ENCODE results near the gene ZNF892.

GRCh38 chr2:95208106-95208505, 785 bp downstream of the ZNF892 start:
- TF ChIP-seq CTCF (IDR thresholded peaks at IDR 0.05; ENCODE audit: low read depth, low read length, missing input control) (no peak), GABPA (IDR thresholded peaks at IDR 0.05 in 1 of 2, conservative IDR thresholded peaks at IDR 0.05 in 1 of 2) (no peak), REST (IDR thresholded peaks at IDR 0.05) (no peak), JUND (IDR thresholded peaks at IDR 0.05) (no peak), YY1 (IDR thresholded peaks at IDR 0.05) (no peak), SP1 (IDR thresholded peaks at IDR 0.05) (no peak), FOXA1 (IDR thresholded peaks at IDR 0.05) (no peak), RXRA (IDR thresholded peaks at IDR 0.05) (no peak)
- TF ChIP-seq, protein P1, sequence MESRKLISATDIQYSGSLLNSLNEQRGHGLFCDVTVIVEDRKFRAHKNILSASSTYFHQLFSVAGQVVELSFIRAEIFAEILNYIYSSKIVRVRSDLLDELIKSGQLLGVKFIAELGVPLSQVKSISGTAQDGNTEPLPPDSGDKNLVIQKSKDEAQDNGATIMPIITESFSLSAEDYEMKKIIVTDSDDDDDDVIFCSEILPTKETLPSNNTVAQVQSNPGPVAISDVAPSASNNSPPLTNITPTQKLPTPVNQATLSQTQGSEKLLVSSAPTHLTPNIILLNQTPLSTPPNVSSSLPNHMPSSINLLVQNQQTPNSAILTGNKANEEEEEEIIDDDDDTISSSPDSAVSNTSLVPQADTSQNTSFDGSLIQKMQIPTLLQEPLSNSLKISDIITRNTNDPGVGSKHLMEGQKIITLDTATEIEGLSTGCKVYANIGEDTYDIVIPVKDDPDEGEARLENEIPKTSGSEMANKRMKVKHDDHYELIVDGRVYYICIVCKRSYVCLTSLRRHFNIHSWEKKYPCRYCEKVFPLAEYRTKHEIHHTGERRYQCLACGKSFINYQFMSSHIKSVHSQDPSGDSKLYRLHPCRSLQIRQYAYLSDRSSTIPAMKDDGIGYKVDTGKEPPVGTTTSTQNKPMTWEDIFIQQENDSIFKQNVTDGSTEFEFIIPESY (IDR thresholded peaks at IDR 0.05): no peak
- TF ChIP-seq, protein P2, sequence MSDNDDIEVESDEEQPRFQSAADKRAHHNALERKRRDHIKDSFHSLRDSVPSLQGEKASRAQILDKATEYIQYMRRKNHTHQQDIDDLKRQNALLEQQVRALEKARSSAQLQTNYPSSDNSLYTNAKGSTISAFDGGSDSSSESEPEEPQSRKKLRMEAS (IDR thresholded peaks at IDR 0.05): no peak

All from liver (tissue), 3 donors.